K562 (cell line): Measurements from ENCODE around the gene JHY.

Experiments
- EZH2 ChIP-seq: IDR thresholded peaks from 2 replicates; pipeline ENCODE4 v1.6.1; 2012; ENCODE audit warnings: low read depth, mild to moderate bottlenecking, inconsistent platforms, low read length, borderline replicate concordance
- HDAC3 ChIP-seq: fragments of 450-650 bp; IDR thresholded peaks from 2 replicates; pipeline ENCODE4 v1.6.1; 2018; ENCODE audit warnings: borderline replicate concordance, mild to moderate bottlenecking, moderate library complexity; ENCODE audit not compliant: partially characterized antibody
- JUND ChIP-seq, 2 experiments: IDR thresholded peaks; 2 replicates in 1 of 2; 3 replicates in 1 of 2; pipeline ENCODE4 v1.6.1; 2011; ENCODE audit warnings: borderline replicate concordance in 2 of 2, low read depth in 2 of 2, low read length in 2 of 2, improper control_type of control experiment in 1 of 2, missing biosample characterization in 1 of 2, missing genetic modification characterization in 1 of 2, missing genetic modification reagents in 1 of 2
- MEIS2 ChIP-seq: fragments of 450-650 bp; IDR thresholded peaks from 2 replicates; pipeline ENCODE4 v1.6.1; 2014; ENCODE audit warnings: mild to moderate bottlenecking; ENCODE audit not compliant: partially characterized antibody
- POLR2AphosphoS5 ChIP-seq: IDR thresholded peaks from 2 replicates; pipeline ENCODE4 v1.6.1; 2011; ENCODE audit warnings: mild to moderate bottlenecking, low read depth, low read length, moderate library complexity; ENCODE audit not compliant: control insufficient read depth, insufficient read depth
- SRF ChIP-seq, 2 experiments: fragments of 250-450, 450-650 bp in 1 of 2; sonication (Bioruptor Pico) in 1 of 2; sonication (generic) in 1 of 2; formaldehyde crosslinking; IDR thresholded peaks; 2 replicates each; pipeline versions ENCODE4 v1.5.0 to v1.5.1; 2020 to 2022; ENCODE audit warnings: mild to moderate bottlenecking in 1 of 2, missing genetic modification reagents in 1 of 2
- TAF1 ChIP-seq: IDR thresholded peaks from 2 replicates; pipeline ENCODE4 v1.6.1; 2011; ENCODE audit warnings: mild to moderate bottlenecking, low read length, moderate library complexity; ENCODE audit not compliant: insufficient read depth, control insufficient read depth, severe bottlenecking; ENCODE audit errors: extremely low read depth
- YY1 ChIP-seq, 3 experiments: IDR thresholded peaks; 2 replicates each; pipeline ENCODE4 v1.6.1; 2011; ENCODE audit warnings: low read length in 2 of 3, mild to moderate bottlenecking in 2 of 3, moderate library complexity in 2 of 3, borderline replicate concordance in 1 of 3, control low read depth in 1 of 3, low read depth in 1 of 3; ENCODE audit not compliant: insufficient read depth in 3 of 3, insufficient replicate concordance in 2 of 3, control insufficient read depth in 1 of 3, insufficient read length in 1 of 3; ENCODE audit errors: extremely low read depth in 1 of 3
- TF ChIP-seq, protein P1 (sequence below): fragments of 200-600 bp; sonication (generic); IDR thresholded peaks from one replicate; pipeline ENCODE4 v1.6.1; 2012; ENCODE audit warnings: mild to moderate bottlenecking, low read depth, low read length, inconsistent platforms
- TF ChIP-seq, protein P2 (sequence below): fragments of 450-650 bp; formaldehyde crosslinking; IDR thresholded peaks from 2 replicates; pipeline ENCODE4 v1.4.0; 2022; ENCODE audit warnings: missing genetic modification characterization

DNA sequence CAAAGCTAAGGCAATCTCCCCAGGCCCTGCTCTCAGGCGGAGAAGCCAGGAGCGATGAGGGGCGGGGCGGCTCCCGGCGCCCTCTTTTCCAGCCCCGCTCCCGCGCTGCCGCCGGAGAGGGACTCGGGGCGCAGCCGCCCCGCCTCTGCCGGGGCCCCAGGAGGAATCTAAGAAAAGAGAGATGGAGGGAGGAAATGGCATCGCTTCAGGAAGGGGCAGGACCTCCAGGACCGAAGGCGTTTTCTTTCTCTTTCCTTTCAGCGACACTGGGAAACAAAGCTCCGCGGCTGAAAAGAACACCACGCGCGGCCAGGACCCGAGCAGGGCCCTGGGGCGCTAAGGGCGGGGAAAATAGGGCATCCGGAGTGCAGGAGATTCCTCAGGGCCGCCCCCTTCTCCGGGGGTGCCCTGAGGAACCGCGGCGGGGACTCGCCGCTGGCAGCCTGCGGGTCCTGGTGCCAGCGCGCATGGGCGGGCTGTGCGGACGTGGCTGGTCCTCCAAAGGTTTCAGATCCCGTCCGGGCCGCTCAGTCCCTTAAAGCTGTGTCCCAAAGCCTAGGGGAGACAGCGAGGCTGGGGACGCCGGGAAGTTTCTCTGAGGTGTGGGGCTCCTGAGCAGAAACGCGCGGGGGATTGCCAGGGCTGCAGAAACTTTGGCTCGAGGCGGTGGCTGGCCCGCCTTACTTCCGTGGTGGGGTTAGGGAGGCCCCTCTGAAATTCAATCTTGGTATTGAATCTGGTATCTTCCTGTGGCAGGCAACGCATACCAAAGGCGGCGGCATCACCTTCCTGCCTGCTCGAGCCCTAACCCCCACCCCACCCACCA, 101.8 kb downstream of the JHY start:
- TF ChIP-seq EZH2 (no peak), POLR2AphosphoS5 (no peak), SRF (CRISPR knock-in tag; IDR thresholded peaks at IDR 0.05) (no peak), HDAC3 (no peak), TAF1 (no peak), MEIS2 (no peak), YY1 (IDR thresholded peaks at IDR 0.05; ENCODE audit: borderline replicate concordance in 1 of 3, control insufficient read depth in 1 of 3, extremely low read depth in 1 of 3, insufficient read depth in 3 of 3, insufficient read length in 1 of 3, insufficient replicate concordance in 2 of 3, low read depth in 1 of 3, low read length in 2 of 3) (no peak), JUND (IDR thresholded peaks at IDR 0.05; ENCODE audit: borderline replicate concordance, low read depth, low read length) (no peak), JUND (tag; IDR thresholded peaks at IDR 0.05; ENCODE audit: borderline replicate concordance, low read depth, low read length) (no peak)
- TF ChIP-seq, protein P1, sequence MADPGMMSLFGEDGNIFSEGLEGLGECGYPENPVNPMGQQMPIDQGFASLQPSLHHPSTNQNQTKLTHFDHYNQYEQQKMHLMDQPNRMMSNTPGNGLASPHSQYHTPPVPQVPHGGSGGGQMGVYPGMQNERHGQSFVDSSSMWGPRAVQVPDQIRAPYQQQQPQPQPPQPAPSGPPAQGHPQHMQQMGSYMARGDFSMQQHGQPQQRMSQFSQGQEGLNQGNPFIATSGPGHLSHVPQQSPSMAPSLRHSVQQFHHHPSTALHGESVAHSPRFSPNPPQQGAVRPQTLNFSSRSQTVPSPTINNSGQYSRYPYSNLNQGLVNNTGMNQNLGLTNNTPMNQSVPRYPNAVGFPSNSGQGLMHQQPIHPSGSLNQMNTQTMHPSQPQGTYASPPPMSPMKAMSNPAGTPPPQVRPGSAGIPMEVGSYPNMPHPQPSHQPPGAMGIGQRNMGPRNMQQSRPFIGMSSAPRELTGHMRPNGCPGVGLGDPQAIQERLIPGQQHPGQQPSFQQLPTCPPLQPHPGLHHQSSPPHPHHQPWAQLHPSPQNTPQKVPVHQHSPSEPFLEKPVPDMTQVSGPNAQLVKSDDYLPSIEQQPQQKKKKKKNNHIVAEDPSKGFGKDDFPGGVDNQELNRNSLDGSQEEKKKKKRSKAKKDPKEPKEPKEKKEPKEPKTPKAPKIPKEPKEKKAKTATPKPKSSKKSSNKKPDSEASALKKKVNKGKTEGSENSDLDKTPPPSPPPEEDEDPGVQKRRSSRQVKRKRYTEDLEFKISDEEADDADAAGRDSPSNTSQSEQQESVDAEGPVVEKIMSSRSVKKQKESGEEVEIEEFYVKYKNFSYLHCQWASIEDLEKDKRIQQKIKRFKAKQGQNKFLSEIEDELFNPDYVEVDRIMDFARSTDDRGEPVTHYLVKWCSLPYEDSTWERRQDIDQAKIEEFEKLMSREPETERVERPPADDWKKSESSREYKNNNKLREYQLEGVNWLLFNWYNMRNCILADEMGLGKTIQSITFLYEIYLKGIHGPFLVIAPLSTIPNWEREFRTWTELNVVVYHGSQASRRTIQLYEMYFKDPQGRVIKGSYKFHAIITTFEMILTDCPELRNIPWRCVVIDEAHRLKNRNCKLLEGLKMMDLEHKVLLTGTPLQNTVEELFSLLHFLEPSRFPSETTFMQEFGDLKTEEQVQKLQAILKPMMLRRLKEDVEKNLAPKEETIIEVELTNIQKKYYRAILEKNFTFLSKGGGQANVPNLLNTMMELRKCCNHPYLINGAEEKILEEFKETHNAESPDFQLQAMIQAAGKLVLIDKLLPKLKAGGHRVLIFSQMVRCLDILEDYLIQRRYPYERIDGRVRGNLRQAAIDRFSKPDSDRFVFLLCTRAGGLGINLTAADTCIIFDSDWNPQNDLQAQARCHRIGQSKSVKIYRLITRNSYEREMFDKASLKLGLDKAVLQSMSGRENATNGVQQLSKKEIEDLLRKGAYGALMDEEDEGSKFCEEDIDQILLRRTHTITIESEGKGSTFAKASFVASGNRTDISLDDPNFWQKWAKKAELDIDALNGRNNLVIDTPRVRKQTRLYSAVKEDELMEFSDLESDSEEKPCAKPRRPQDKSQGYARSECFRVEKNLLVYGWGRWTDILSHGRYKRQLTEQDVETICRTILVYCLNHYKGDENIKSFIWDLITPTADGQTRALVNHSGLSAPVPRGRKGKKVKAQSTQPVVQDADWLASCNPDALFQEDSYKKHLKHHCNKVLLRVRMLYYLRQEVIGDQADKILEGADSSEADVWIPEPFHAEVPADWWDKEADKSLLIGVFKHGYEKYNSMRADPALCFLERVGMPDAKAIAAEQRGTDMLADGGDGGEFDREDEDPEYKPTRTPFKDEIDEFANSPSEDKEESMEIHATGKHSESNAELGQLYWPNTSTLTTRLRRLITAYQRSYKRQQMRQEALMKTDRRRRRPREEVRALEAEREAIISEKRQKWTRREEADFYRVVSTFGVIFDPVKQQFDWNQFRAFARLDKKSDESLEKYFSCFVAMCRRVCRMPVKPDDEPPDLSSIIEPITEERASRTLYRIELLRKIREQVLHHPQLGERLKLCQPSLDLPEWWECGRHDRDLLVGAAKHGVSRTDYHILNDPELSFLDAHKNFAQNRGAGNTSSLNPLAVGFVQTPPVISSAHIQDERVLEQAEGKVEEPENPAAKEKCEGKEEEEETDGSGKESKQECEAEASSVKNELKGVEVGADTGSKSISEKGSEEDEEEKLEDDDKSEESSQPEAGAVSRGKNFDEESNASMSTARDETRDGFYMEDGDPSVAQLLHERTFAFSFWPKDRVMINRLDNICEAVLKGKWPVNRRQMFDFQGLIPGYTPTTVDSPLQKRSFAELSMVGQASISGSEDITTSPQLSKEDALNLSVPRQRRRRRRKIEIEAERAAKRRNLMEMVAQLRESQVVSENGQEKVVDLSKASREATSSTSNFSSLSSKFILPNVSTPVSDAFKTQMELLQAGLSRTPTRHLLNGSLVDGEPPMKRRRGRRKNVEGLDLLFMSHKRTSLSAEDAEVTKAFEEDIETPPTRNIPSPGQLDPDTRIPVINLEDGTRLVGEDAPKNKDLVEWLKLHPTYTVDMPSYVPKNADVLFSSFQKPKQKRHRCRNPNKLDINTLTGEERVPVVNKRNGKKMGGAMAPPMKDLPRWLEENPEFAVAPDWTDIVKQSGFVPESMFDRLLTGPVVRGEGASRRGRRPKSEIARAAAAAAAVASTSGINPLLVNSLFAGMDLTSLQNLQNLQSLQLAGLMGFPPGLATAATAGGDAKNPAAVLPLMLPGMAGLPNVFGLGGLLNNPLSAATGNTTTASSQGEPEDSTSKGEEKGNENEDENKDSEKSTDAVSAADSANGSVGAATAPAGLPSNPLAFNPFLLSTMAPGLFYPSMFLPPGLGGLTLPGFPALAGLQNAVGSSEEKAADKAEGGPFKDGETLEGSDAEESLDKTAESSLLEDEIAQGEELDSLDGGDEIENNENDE, result no peak
- TF ChIP-seq, protein P2, sequence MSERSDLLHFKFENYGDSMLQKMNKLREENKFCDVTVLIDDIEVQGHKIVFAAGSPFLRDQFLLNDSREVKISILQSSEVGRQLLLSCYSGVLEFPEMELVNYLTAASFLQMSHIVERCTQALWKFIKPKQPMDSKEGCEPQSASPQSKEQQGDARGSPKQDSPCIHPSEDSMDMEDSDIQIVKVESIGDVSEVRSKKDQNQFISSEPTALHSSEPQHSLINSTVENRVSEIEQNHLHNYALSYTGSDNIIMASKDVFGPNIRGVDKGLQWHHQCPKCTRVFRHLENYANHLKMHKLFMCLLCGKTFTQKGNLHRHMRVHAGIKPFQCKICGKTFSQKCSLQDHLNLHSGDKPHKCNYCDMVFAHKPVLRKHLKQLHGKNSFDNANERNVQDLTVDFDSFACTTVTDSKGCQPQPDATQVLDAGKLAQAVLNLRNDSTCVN (CRISPR knock-in tag), result no peak
